ENCODE measurements around the gene IGFBP2.

IGFBP2 gene

GRCh38 chr2:216615298-216616082 is 17.7 kb upstream of the IGFBP2 start:
- TF ChIP-seq L3MBTL2 (conservative IDR thresholded peaks at IDR 0.05) (no peak), FOXK2 (IDR thresholded peaks at IDR 0.05) (no peak), FOXA1 (IDR thresholded peaks at IDR 0.05) (no peak), LEF1 (IDR thresholded peaks at IDR 0.05; ENCODE audit: borderline replicate concordance) (no peak), PKNOX1 (IDR thresholded peaks at IDR 0.05) (no peak), ZNF384 (IDR thresholded peaks at IDR 0.05) (no peak), FOXM1 (IDR thresholded peaks at IDR 0.05; ENCODE audit: borderline replicate concordance) (no peak)
- ChIA-PET POLR2A (no interaction called here), CTCF (interaction anchor here (0.6 kb wide), 1 partner anchor 96 kb away, joined by 3 read pairs; no protein-coding TSS in a partner anchor)
- no peak for DNase-seq (ENCODE audit: extremely low spot score)

- ChIA-PET CTCF (no interaction called here), POLR2A (no interaction called here)
- no peak for DNase-seq (ENCODE audit: extremely low spot score)
- no peak for TF ChIP-seq FOXK2 (IDR thresholded peaks at IDR 0.05)
- TF ChIP-seq SUZ12 (IDR thresholded peaks at IDR 0.05): no peak
- no peak for TF ChIP-seq ELF4 (IDR thresholded peaks at IDR 0.05)
- no peak for TF ChIP-seq ARNT (IDR thresholded peaks at IDR 0.05)
- TF ChIP-seq FOXA1 (IDR thresholded peaks at IDR 0.05): no peak
- TF ChIP-seq PKNOX1 (IDR thresholded peaks at IDR 0.05): no peak
- no peak for TF ChIP-seq HDGF (IDR thresholded peaks at IDR 0.05; ENCODE audit: borderline replicate concordance)
- no peak for TF ChIP-seq BHLHE40 (IDR thresholded peaks at IDR 0.05; ENCODE audit: borderline replicate concordance)
- TF ChIP-seq TARDBP (IDR thresholded peaks at IDR 0.05): no peak
- no peak for TF ChIP-seq FOXM1 (IDR thresholded peaks at IDR 0.05; ENCODE audit: borderline replicate concordance)
- no peak for TF ChIP-seq SP1 (IDR thresholded peaks at IDR 0.05)
- no peak for TF ChIP-seq ZNF384 (IDR thresholded peaks at IDR 0.05)
- no peak for TF ChIP-seq CTBP1 (IDR thresholded peaks at IDR 0.05; ENCODE audit: borderline replicate concordance)
Measured at GRCh38 chr2:216616083-216616678, 17.0 kb upstream of the IGFBP2 start.

- CTCF ChIA-PET: no interaction called here
- TF ChIP-seq L3MBTL2 (conservative IDR thresholded peaks at IDR 0.05) (no peak), ELF4 (IDR thresholded peaks at IDR 0.05) (no peak), ZNF384 (IDR thresholded peaks at IDR 0.05) (no peak), SP1 (IDR thresholded peaks at IDR 0.05) (no peak), TARDBP (IDR thresholded peaks at IDR 0.05) (no peak), BHLHE40 (IDR thresholded peaks at IDR 0.05; ENCODE audit: borderline replicate concordance) (no peak), FOXK2 (IDR thresholded peaks at IDR 0.05) (no peak), PKNOX1 (IDR thresholded peaks at IDR 0.05) (no peak), HDGF (IDR thresholded peaks at IDR 0.05; ENCODE audit: borderline replicate concordance) (no peak), CTBP1 (IDR thresholded peaks at IDR 0.05; ENCODE audit: borderline replicate concordance) (no peak), NFRKB (IDR thresholded peaks at IDR 0.05) (no peak), SUZ12 (IDR thresholded peaks at IDR 0.05) (no peak)
Measured at GRCh38 chr2:216617159-216617815, 15.9 kb upstream of the IGFBP2 start.

GRCh38 chr2:216618785-216619184 is 14.4 kb upstream of the IGFBP2 start:
- no peak for DNase-seq (ENCODE audit: extremely low spot score)
- ChIA-PET POLR2A (interaction anchor here (0.9 kb wide), 1 partner anchor 15 kb away, joined by 4 read pairs; the partner anchor contains the start of gene IGFBP2), CTCF (no interaction called here)
- TF ChIP-seq ARNT (IDR thresholded peaks at IDR 0.05) (no peak), NFRKB (IDR thresholded peaks at IDR 0.05) (no peak), LEF1 (IDR thresholded peaks at IDR 0.05; ENCODE audit: borderline replicate concordance) (no peak), SUZ12 (IDR thresholded peaks at IDR 0.05) (no peak), TARDBP (IDR thresholded peaks at IDR 0.05) (no peak), FOXM1 (IDR thresholded peaks at IDR 0.05; ENCODE audit: borderline replicate concordance) (no peak), FOXA1 (IDR thresholded peaks at IDR 0.05) (no peak), ZNF384 (IDR thresholded peaks at IDR 0.05) (no peak), BHLHE40 (IDR thresholded peaks at IDR 0.05; ENCODE audit: borderline replicate concordance) (no peak)

More at GRCh38 chr2:216617159-216617815, 15.9 kb upstream of the IGFBP2 start:
- POLR2A ChIA-PET: interaction anchor here (1.1 to 1.5 kb wide), 2 partner anchors 15 to 119 kb away, joined by 3 read pairs; partner anchors contain the start of gene RPL37A
- no peak for DNase-seq (ENCODE audit: extremely low spot score)

GRCh38 chr2:216619411-216620393 is 13.5 kb upstream of the IGFBP2 start:
- no peak for TF ChIP-seq FOXM1 (IDR thresholded peaks at IDR 0.05; ENCODE audit: borderline replicate concordance)
- no peak for TF ChIP-seq FOXK2 (IDR thresholded peaks at IDR 0.05)
- no peak for TF ChIP-seq FOXA1 (IDR thresholded peaks at IDR 0.05)
- no peak for TF ChIP-seq PKNOX1 (IDR thresholded peaks at IDR 0.05)
- TF ChIP-seq NFRKB (IDR thresholded peaks at IDR 0.05): no peak
- no peak for TF ChIP-seq CTBP1 (IDR thresholded peaks at IDR 0.05; ENCODE audit: borderline replicate concordance)
- TF ChIP-seq ZNF384 (IDR thresholded peaks at IDR 0.05): no peak
- TF ChIP-seq L3MBTL2 (conservative IDR thresholded peaks at IDR 0.05): no peak
- TF ChIP-seq BHLHE40 (IDR thresholded peaks at IDR 0.05; ENCODE audit: borderline replicate concordance): no peak
- TF ChIP-seq SP1 (IDR thresholded peaks at IDR 0.05): no peak
- no peak for TF ChIP-seq ELF4 (IDR thresholded peaks at IDR 0.05)
- no peak for TF ChIP-seq LEF1 (IDR thresholded peaks at IDR 0.05; ENCODE audit: borderline replicate concordance)
- no peak for TF ChIP-seq ARNT (IDR thresholded peaks at IDR 0.05)
- no peak for TF ChIP-seq TARDBP (IDR thresholded peaks at IDR 0.05)
- no peak for TF ChIP-seq HDGF (IDR thresholded peaks at IDR 0.05; ENCODE audit: borderline replicate concordance)
- TF ChIP-seq SUZ12 (IDR thresholded peaks at IDR 0.05): no peak
- ChIA-PET CTCF (interaction anchor here (0.6 kb wide), 1 partner anchor 597 kb away, joined by 3 read pairs; no protein-coding TSS in a partner anchor), POLR2A (interaction anchor here (0.8 to 1.3 kb wide), 3 partner anchors 13 to 28 kb away, joined by 3 to 4 read pairs (median 3); partner anchors contain the start of gene IGFBP2)
- no peak for DNase-seq (ENCODE audit: extremely low spot score)

Measured in HEK293T (cell line).